Neural cell (in vitro differentiated cells): ENCODE measurements around the gene HOXD8.

Source experiments
- CTCF ChIP-seq: fragments of 450-650 bp; IDR thresholded peaks from 2 replicates; pipeline ENCODE4 v1.5.1; 2014; ENCODE audit warnings: antibody characterized with exemption, mild to moderate bottlenecking, moderate library complexity; ENCODE audit not compliant: poor library complexity, severe bottlenecking
- EP300 ChIP-seq: fragments of 450-650 bp; conservative IDR thresholded peaks from 2 replicates; pipeline ENCODE4 v1.6.1; 2014; ENCODE audit warnings: antibody characterized with exemption, mild to moderate bottlenecking, moderate library complexity; ENCODE audit not compliant: poor library complexity, severe bottlenecking
- EZH2 ChIP-seq: fragments of 200-600, 300-800 bp; shearing (Covaris generic), sonication (generic); IDR thresholded peaks from 2 replicates; pipeline ENCODE4 v1.6.1; 2014; ENCODE audit warnings: antibody characterized with exemption, low read length, borderline replicate concordance, mild to moderate bottlenecking; ENCODE audit not compliant: insufficient read depth, poor library complexity, severe bottlenecking
- MXI1 ChIP-seq: fragments of 450-650 bp; conservative IDR thresholded peaks from 2 replicates; pipeline ENCODE4 v1.6.1; 2014; ENCODE audit warnings: antibody characterized with exemption, mild to moderate bottlenecking; ENCODE audit not compliant: poor library complexity, severe bottlenecking
- POLR2AphosphoS5 ChIP-seq: IDR thresholded peaks from 2 replicates; pipeline ENCODE4 v1.6.1; 2012
- RAD21 ChIP-seq: fragments of 450-650 bp; conservative IDR thresholded peaks from 2 replicates; pipeline ENCODE4 v1.6.1; 2014; ENCODE audit warnings: antibody characterized with exemption, mild to moderate bottlenecking, moderate library complexity
- REST ChIP-seq: IDR thresholded peaks from 2 replicates; pipeline ENCODE4 v1.6.1; 2012; ENCODE audit warnings: borderline replicate concordance
- SMC3 ChIP-seq: fragments of 450-650 bp; conservative IDR thresholded peaks from 2 replicates; pipeline ENCODE4 v1.6.1; 2014; ENCODE audit warnings: antibody characterized with exemption, mild to moderate bottlenecking, moderate library complexity; ENCODE audit not compliant: poor library complexity
- TAF1 ChIP-seq: IDR thresholded peaks from 2 replicates; pipeline ENCODE4 v1.6.1; 2012; ENCODE audit warnings: low read depth

GRCh38 chr2:176156807-176157498, 27.4 kb downstream of the HOXD8 start, which contains the start of gene HOXD3:
- TF ChIP-seq TAF1, result no peak
- no peak for TF ChIP-seq EZH2
- no peak for TF ChIP-seq CTCF
- no peak for TF ChIP-seq REST
- no peak for TF ChIP-seq RAD21
- TF ChIP-seq POLR2AphosphoS5, result no peak
- no peak for TF ChIP-seq EP300
- no peak for TF ChIP-seq MXI1
- TF ChIP-seq SMC3, result no peak
